HEK293T (cell line): ENCODE measurements around the gene SIK3.

Source experiments
- FOXA1 ChIP-seq: fragments of 450-650 bp; IDR thresholded peaks from 2 replicates; pipeline ENCODE4 v1.6.1; 2016; ENCODE audit warnings: mild to moderate bottlenecking
- FOXM1 ChIP-seq: fragments of 450-650 bp; IDR thresholded peaks from 2 replicates; pipeline ENCODE4 v1.6.1; 2017; ENCODE audit warnings: mild to moderate bottlenecking, borderline replicate concordance

DNA sequence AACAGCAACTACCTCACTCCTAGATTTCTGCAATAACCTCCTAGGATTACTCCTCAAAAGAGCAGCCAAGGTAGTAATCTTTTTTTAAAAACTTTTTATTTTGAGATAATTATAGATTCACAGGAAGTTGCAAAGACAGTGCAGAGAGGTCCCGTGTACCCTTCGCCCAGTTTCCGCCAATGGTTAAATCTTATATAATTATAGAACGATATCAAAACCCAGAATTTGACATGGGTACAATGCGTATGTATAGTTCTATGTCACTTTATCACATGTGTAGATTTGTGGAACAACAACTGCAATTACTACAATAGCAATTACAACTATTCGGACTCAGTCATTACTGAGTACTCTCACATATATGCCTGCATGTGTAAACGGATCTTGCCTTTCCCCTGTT is 166.0 kb downstream of the SIK3 start:
- TF ChIP-seq FOXA1 = no peak
- TF ChIP-seq FOXM1 = no peak
